T47D (cell line): ENCODE data around the gene TEAD3.
"Not testable (repeated sequence)": the region's sequence is repeated elsewhere in the genome, so short reads cannot be mapped to it uniquely, and the experiment has no call there.

Source experiments
- DNase-seq, 2 experiments: peaks; one replicate each; pipeline versions ENCODE4 v3.0.0 to v3.0.0-alpha.2; 2011 to 2012; ENCODE audit warnings: low read depth in 1 of 2, low spot score in 1 of 2
- JUND ChIP-seq: IDR thresholded peaks from 2 replicates; pipeline ENCODE4 v1.6.1; 2012; ENCODE audit warnings: low read depth
- in situ Hi-C: cut with HindIII; loops from 2 replicates; pipeline ENCODE4 v1.10.0; 2016; ENCODE audit warnings: low sequenced_read_pairs, low pct_unique_long_range_greater_than_20kb

TEAD3 gene

GRCh38 chr6:35496841-35497570 is at the start of gene TEAD3:
Gene TEAD3 (minus strand): TSS chr6:35497079.
- in situ Hi-C loops = no loop called here
- no peak for TF ChIP-seq JUND
- DNase-seq = peak; percentile 87 to 90

DNA sequence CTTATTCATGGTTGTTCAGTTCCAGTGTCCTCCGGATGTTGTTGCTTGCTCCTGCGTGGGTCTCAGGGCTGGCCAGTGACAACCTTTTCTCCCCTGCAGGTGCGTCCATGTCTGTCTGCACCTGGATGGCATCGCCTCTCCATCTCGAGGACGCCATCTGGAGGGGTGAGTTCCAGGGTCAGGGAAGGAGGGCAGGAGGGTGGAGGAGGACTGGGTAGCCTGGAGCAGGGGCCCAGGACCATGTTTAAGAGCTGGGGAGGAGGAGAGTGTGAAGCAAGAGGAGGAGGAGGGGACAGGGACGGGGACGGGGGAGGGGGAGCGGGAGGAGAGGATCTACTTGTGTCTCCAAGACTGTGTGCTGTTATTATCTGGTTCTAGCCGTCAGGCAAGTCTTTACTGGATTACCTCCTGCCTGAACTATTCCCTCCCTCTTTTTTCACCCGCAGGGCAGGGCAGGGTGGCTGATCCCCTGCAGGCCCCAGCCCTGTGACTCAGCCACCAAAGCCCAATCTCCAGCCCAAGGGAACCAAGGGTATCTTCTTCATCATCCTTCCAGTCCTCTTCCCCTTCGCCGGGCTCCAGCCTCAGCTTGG is 48.0 kb upstream of the TEAD3 start:
- no peak for TF ChIP-seq JUND
- in situ Hi-C loops = no loop called here
- no peak for DNase-seq

GRCh38 chr6:35543459-35544193 is 46.7 kb upstream of the TEAD3 start:
- no peak for DNase-seq
- TF ChIP-seq JUND = no peak
- in situ Hi-C loops = no loop called here

DNA sequence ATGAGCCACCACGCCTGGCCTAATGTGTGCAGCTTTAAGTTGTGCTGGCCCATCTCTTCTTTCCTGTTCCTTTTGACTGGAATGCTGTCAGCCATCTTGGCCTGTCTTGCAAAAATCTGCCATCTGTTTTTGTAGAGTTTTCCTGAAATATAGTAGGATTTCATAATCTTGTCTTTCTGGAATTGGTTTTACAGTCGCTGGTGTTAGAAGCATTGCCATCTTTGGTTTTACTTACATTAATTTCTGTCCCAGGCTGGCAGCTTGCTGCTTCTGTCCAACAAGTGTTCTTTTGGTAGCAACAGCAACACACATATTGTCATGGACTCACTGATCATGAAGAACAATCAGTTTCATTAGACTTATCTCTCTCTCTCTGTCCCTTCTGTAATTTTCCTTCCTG is 45.0 kb upstream of the TEAD3 start:
- no peak for TF ChIP-seq JUND
- in situ Hi-C loops = no loop called here
- no peak for DNase-seq

DNA sequence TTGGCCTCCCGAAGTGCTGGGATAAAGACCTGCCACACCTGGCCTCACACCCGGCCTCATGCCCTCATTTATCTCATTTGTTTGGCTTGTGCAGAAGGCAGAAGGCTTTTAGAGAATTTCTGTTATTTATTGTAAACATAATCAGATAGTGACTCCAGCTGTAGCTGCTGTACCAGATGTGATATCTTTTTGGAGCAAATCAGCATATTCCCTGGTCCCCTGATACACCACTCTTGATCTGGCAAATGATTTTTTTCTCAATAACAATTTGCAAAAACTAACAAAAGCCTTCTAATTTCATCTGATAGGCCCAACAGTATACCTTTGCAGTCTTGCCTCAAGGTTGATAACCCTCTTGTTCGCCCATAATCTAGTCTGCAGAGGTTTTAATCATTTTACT is 42.3 kb upstream of the TEAD3 start:
- TF ChIP-seq JUND = no peak
- in situ Hi-C loops = no loop called here
- DNase-seq = no peak

DNA sequence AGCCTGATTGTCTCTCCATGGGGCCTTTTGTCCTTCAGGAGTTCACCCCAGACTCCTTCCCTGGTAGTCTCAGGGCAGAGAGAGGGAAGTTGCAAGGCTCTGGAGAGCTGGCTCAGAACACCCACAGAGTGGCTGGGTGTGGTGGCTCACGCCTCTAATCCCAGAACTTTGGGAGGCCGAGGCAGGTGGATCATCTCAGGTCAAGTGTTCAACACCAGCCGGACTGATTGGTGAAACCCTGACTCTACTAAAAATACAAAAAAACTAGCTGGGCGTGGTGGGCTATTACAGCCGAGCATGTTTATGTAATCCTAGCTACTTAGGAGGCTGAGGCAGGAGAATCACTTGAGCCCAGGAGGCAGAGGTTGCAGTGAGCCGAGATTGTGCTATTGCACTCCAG is 39.0 kb upstream of the TEAD3 start:
- in situ Hi-C loops, DNase-seq: not testable (repeated sequence)

DNA sequence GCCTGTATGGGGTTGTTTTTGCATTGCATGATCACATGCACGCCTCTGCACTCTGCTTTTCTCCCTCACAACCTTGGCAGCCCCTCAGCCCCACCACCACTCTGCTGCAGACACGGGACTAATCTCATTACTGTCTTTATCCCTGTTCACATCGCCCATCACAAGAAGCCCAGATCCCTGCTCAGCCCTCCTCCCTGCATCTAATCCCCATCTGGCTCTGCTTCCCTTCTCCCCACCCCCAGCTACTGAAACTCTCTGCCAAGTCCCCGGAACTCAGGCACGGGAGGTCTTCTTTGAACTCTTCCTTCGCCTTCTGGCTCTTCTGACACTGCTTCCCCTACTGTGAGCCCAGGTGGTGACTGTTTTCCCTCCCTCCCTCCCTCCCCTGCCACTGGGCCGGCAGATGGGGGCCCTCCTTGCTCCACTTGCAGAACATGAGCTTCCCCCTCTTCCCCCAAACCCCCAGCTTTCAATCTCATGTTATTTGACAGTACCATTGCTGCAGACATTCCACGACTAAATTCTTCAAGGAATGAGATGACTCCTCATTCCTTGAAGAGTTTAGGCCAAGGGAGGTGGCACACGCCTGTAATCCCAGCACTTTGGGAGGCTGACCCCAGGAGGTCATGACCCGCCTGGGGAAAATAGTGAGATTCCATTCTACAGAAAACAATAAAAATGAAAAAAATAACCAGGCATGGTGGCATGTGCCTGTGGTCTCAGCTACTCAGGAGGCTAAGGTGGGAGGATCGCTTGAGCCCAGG is 37.7 kb upstream of the TEAD3 start:
- in situ Hi-C loops = no loop called here
- TF ChIP-seq JUND = no peak
- DNase-seq = no peak

- in situ Hi-C loops = no loop called here
- TF ChIP-seq JUND = no peak
- no peak for DNase-seq
Measured at GRCh38 chr6:35533981-35534380, 37.1 kb upstream of the TEAD3 start.

DNA sequence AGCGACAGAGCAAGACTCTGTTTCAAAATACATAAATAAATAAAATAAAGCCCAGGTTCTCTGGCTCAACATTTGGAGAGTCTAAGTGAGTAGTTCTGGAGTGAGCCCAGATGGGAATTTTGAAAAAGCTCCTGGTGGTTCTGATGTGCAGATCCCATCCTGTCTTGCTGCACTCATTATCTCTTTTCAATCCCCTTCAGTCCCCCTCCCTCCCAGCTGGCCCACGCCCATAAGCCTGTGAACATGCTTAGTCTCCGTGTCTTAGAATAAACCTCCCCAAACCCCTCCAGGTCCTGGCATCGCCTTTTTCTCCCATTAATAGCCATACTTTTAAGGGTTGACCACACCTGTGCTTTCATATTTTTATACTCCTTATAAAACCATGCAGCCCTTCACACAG is 35.2 kb upstream of the TEAD3 start:
- in situ Hi-C loops = no loop called here
- no peak for TF ChIP-seq JUND
- no peak for DNase-seq

- in situ Hi-C loops = no loop called here
- DNase-seq = no peak
- no peak for TF ChIP-seq JUND
Measured at GRCh38 chr6:35524380-35525020, 27.6 kb upstream of the TEAD3 start.

- in situ Hi-C loops = no loop called here
- peak; percentile 62 to 78 for DNase-seq
- no peak for TF ChIP-seq JUND
Measured at GRCh38 chr6:35522660-35523658, 26.1 kb upstream of the TEAD3 start.
